Measurements from ENCODE around the gene CNTNAP2.

CNTNAP2 gene

DNA sequence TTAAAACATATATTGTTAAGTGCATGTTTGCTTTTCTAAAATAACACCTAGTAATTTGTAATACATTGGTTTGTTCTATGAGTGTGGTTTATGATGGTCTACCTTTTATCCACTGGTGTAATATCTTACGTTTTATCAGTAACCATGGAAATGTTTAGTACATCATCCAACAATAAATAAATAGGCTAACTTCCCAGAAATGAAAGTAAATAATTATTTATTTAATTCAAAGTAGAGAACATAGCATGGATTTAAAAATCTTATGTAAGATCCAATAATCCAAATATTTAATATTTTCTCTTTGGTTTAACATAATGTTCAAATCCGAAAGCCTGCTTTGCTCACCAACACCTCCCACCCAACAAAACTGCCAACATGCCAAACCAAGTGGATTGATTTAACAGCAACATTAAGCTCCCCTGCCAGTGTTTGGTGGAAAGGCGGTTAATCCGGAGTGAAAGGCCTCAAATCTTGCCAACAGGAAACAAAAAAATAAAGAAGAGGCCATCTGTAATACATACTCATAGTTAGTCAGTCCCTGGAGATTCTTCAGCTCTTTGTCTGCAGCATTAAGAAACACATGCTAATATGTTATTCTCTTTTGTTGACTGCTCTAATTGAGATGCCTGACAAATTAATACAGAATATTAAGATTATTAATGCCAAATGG, 897.8 kb downstream of the CNTNAP2 start:
- no peak overlapping the region for H3K4me3 ChIP-seq (ENCODE audit: low read length in 2 of 2)
- no peaks in the 10 kb centered on the region for H3K27me3 ChIP-seq (ENCODE audit: control insufficient read depth in 2 of 2, insufficient read depth in 2 of 2, low read length in 2 of 2)
- H3K9ac ChIP-seq (ENCODE audit: low read depth in 1 of 2, low read length in 2 of 2): no peak overlapping the region
- peaks cover 0 to 2% of the 10 kb centered on the region in 2 donors for H3K9me3 ChIP-seq (ENCODE audit: control insufficient read depth in 2 of 2, low read length in 2 of 2)
- H3K27ac ChIP-seq (ENCODE audit: low read depth in 2 of 2, low read length in 2 of 2): no peak overlapping the region
- H3K4me1 ChIP-seq (ENCODE audit: control insufficient read depth in 2 of 2, insufficient read depth in 2 of 2, low read length in 2 of 2): no peaks in the 10 kb centered on the region
- H3K36me3 ChIP-seq (ENCODE audit: control insufficient read depth in 2 of 2, insufficient read depth in 2 of 2, low read length in 2 of 2): no peaks in the 10 kb centered on the region

DNA sequence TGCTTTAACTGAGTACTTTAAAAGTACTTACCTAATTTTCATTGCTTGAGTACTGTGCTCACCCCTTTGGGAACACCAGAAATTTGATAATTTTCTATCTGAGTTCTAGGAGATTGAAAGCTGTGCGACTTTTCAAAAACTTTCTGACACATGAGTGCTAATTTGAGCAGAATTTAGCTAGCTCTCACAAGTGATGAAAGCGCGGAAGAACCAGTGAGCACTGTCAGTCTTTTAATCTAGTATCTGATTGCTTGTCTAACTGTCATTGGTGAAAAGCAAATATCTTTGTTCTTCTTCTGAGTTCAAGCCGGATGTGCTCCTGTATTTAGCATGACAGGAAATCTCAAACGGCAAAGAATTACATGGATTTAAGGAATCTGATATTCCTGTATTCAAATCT, 899.4 kb downstream of the CNTNAP2 start:
- Histone ChIP-seq H3K36me3 (ENCODE audit: control insufficient read depth in 2 of 2, insufficient read depth in 2 of 2, low read length in 2 of 2) (no peaks in the 10 kb centered on the region), H3K4me3 (ENCODE audit: low read length in 2 of 2) (no peak overlapping the region), H3K27me3 (ENCODE audit: control insufficient read depth in 2 of 2, insufficient read depth in 2 of 2, low read length in 2 of 2) (no peaks in the 10 kb centered on the region), H3K4me1 (ENCODE audit: control insufficient read depth in 2 of 2, insufficient read depth in 2 of 2, low read length in 2 of 2) (no peaks in the 10 kb centered on the region), H3K9ac (ENCODE audit: low read depth in 1 of 2, low read length in 2 of 2) (no peak overlapping the region), H3K27ac (ENCODE audit: low read depth in 2 of 2, low read length in 2 of 2) (no peak overlapping the region), H3K9me3 (ENCODE audit: control insufficient read depth in 2 of 2, low read length in 2 of 2) (no peaks in the 10 kb centered on the region)

DNA sequence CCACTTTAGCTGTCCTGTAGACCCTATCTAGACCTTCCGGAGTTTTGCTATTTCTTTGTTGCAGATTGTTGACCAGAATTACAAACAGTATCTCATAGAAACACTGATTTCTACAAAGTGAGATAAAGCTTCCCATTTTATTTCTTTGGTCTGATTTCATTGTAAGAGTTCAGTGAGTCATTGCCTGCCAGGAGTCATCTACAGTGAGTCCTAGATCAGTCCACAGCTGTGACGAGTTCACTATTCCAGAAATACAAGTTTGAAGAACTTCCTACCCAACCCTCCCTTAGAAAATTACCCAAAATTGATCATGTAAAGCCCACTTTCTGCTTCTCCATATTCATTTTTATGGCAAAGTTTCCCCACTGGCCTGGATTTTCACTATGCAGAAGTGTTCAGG, 905.5 kb downstream of the CNTNAP2 start:
- H3K36me3 ChIP-seq (ENCODE audit: control insufficient read depth in 2 of 2, insufficient read depth in 2 of 2, low read length in 2 of 2): no peaks in the 10 kb centered on the region
- no peaks in the 10 kb centered on the region for H3K27me3 ChIP-seq (ENCODE audit: control insufficient read depth in 2 of 2, insufficient read depth in 2 of 2, low read length in 2 of 2)

DNA sequence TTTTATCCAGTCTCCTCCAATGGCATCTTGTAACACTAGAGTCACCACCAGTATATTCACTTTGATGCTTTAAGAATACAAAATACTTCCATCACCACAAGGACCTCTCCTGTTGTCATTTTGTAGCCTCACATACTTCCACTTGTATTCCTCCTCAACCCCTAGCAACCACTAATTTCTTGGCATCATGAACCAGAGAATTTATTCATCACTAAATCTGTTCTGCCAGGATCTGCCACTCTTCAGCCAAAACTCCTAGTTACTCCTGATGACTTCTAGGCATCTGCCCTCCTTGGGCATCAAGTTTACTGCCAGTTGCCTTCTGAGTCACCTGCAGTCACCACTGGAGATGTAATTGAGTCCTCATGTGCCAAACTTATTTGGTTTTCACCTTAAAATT, 906.8 kb downstream of the CNTNAP2 start:
- H3K9me3 ChIP-seq (ENCODE audit: control insufficient read depth in 2 of 2, low read length in 2 of 2): no peaks in the 10 kb centered on the region
- no peaks in the 10 kb centered on the region for H3K4me1 ChIP-seq (ENCODE audit: control insufficient read depth in 2 of 2, insufficient read depth in 2 of 2, low read length in 2 of 2)
- no peaks in the 10 kb centered on the region for H3K36me3 ChIP-seq (ENCODE audit: control insufficient read depth in 2 of 2, insufficient read depth in 2 of 2, low read length in 2 of 2)
- H3K27me3 ChIP-seq (ENCODE audit: control insufficient read depth in 2 of 2, insufficient read depth in 2 of 2, low read length in 2 of 2): no peaks in the 10 kb centered on the region
- H3K27ac ChIP-seq (ENCODE audit: low read depth in 2 of 2, low read length in 2 of 2): no peak overlapping the region
- H3K4me3 ChIP-seq (ENCODE audit: low read length in 2 of 2): no peak overlapping the region
- no peak overlapping the region for H3K9ac ChIP-seq (ENCODE audit: low read depth in 1 of 2, low read length in 2 of 2)

More for the DNA sequence above, 905.5 kb downstream of the CNTNAP2 start:
- H3K9ac ChIP-seq (ENCODE audit: low read depth in 1 of 2, low read length in 2 of 2): no peak overlapping the region
- H3K27ac ChIP-seq (ENCODE audit: low read depth in 2 of 2, low read length in 2 of 2): no peak overlapping the region
- H3K4me1 ChIP-seq (ENCODE audit: control insufficient read depth in 2 of 2, insufficient read depth in 2 of 2, low read length in 2 of 2): no peaks in the 10 kb centered on the region
- H3K9me3 ChIP-seq (ENCODE audit: control insufficient read depth in 2 of 2, low read length in 2 of 2): no peaks in the 10 kb centered on the region
- H3K4me3 ChIP-seq (ENCODE audit: low read length in 2 of 2): no peak overlapping the region

DNA sequence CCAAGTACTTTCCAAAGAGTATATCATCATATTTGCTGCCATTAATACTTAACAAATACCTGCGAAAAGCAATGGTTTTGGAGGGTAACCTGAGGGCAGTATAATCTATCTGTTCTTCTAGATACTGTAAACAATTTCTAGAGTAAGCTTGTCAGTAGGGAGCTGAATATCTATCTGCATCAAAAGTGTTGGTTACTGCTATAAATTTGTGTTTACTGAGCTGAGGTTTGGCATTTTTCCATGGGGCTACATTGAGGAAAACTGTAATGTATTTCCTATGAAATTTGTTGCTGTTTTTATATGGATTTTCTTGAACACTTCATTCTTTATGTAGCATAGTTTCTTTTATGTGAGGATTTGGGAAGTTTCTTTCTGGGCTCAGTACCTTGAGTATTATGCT, 913.4 kb downstream of the CNTNAP2 start:
- no peaks in the 10 kb centered on the region for H3K4me1 ChIP-seq (ENCODE audit: control insufficient read depth in 2 of 2, insufficient read depth in 2 of 2, low read length in 2 of 2)
- H3K9ac ChIP-seq (ENCODE audit: low read depth in 1 of 2, low read length in 2 of 2): no peak overlapping the region
- no peak overlapping the region for H3K4me3 ChIP-seq (ENCODE audit: low read length in 2 of 2)
- no peaks in the 10 kb centered on the region for H3K9me3 ChIP-seq (ENCODE audit: control insufficient read depth in 2 of 2, low read length in 2 of 2)
- H3K27me3 ChIP-seq (ENCODE audit: control insufficient read depth in 2 of 2, insufficient read depth in 2 of 2, low read length in 2 of 2): no peaks in the 10 kb centered on the region
- no peaks in the 10 kb centered on the region for H3K36me3 ChIP-seq (ENCODE audit: control insufficient read depth in 2 of 2, insufficient read depth in 2 of 2, low read length in 2 of 2)
- H3K27ac ChIP-seq (ENCODE audit: low read depth in 2 of 2, low read length in 2 of 2): no peak overlapping the region

DNA sequence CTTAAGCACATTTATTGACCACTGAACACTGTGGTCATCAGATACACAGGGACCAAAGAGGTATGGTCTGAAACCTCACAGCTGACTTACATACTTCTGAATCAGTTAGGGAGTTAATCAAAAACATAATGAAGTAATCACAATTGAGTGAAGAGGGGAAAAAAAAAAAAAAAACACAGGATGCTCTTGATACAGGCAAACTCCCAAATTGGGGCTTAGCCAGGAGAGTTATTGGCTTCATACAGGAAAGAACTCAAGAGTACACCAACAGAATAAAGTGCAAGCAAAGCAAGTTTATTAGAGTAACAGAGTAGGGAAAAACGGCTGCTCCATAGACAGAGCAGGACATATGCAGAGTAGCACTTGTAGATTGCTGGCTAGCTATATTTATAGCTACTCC, 917.0 kb downstream of the CNTNAP2 start:
- Histone ChIP-seq H3K4me1 (ENCODE audit: control insufficient read depth in 2 of 2, insufficient read depth in 2 of 2, low read length in 2 of 2) (no peaks in the 10 kb centered on the region), H3K27ac (ENCODE audit: low read depth in 2 of 2, low read length in 2 of 2) (no peak overlapping the region), H3K4me3 (ENCODE audit: low read length in 2 of 2) (no peak overlapping the region), H3K9ac (ENCODE audit: low read depth in 1 of 2, low read length in 2 of 2) (no peak overlapping the region), H3K36me3 (ENCODE audit: control insufficient read depth in 2 of 2, insufficient read depth in 2 of 2, low read length in 2 of 2) (no peaks in the 10 kb centered on the region), H3K9me3 (ENCODE audit: control insufficient read depth in 2 of 2, low read length in 2 of 2) (no peaks in the 10 kb centered on the region), H3K27me3 (ENCODE audit: control insufficient read depth in 2 of 2, insufficient read depth in 2 of 2, low read length in 2 of 2) (no peaks in the 10 kb centered on the region)

DNA sequence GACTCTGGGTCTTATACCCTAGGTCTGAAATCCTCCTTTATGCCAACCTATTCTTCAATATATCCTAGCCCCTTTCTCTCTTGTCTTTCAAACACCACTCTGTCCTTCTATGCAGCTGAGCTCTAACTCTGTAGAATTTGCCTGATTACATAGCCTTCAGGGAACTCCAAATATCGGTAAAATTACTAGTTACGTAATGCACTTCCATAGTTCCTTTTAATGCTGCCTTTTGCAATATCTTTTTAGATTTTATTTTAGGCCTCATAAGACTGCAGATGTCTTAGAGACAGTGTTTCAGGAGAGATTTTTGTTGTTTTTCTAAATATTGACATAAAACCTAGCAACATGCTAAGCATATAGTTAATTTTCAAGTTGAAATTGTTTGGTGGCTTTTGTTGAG, 924.8 kb downstream of the CNTNAP2 start:
- no peak overlapping the region for H3K9ac ChIP-seq (ENCODE audit: low read depth in 1 of 2, low read length in 2 of 2)
- no peaks in the 10 kb centered on the region for H3K4me1 ChIP-seq (ENCODE audit: control insufficient read depth in 2 of 2, insufficient read depth in 2 of 2, low read length in 2 of 2)
- H3K27me3 ChIP-seq (ENCODE audit: control insufficient read depth in 2 of 2, insufficient read depth in 2 of 2, low read length in 2 of 2): no peaks in the 10 kb centered on the region

DNA sequence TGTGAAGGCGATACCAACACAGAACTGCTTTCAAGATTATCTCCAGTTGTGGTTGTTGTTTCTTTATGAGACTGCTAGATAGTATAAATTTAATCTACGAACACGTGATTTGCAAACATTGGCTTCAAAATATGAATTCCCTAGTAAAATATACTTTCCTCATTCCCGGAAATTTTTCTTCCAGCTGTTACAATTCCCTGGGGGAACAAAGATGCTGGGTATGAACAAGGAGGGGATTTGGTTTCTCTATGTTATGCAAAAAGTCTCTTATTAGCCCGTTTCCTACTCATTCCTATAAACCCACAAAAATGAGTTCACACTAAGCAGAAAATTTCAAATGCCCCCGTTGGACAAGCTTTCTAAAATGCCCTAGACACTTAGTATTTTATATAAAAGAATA, 928.3 kb downstream of the CNTNAP2 start:
- Histone ChIP-seq H3K27me3 (ENCODE audit: control insufficient read depth in 2 of 2, insufficient read depth in 2 of 2, low read length in 2 of 2) (no peaks in the 10 kb centered on the region), H3K4me1 (ENCODE audit: control insufficient read depth in 2 of 2, insufficient read depth in 2 of 2, low read length in 2 of 2) (no peaks in the 10 kb centered on the region), H3K9ac (ENCODE audit: low read depth in 1 of 2, low read length in 2 of 2) (no peak overlapping the region), H3K9me3 (ENCODE audit: control insufficient read depth in 2 of 2, low read length in 2 of 2) (peaks cover 0 to 2% of the 10 kb centered on the region in 2 donors), H3K36me3 (ENCODE audit: control insufficient read depth in 2 of 2, insufficient read depth in 2 of 2, low read length in 2 of 2) (no peaks in the 10 kb centered on the region), H3K4me3 (ENCODE audit: low read length in 2 of 2) (no peak overlapping the region), H3K27ac (ENCODE audit: low read depth in 2 of 2, low read length in 2 of 2) (no peak overlapping the region)

More for the DNA sequence above, 924.8 kb downstream of the CNTNAP2 start:
- Histone ChIP-seq H3K9me3 (ENCODE audit: control insufficient read depth in 2 of 2, low read length in 2 of 2) (peaks cover 0 to 2% of the 10 kb centered on the region in 2 donors), H3K27ac (ENCODE audit: low read depth in 2 of 2, low read length in 2 of 2) (no peak overlapping the region), H3K4me3 (ENCODE audit: low read length in 2 of 2) (no peak overlapping the region), H3K36me3 (ENCODE audit: control insufficient read depth in 2 of 2, insufficient read depth in 2 of 2, low read length in 2 of 2) (no peaks in the 10 kb centered on the region)

DNA sequence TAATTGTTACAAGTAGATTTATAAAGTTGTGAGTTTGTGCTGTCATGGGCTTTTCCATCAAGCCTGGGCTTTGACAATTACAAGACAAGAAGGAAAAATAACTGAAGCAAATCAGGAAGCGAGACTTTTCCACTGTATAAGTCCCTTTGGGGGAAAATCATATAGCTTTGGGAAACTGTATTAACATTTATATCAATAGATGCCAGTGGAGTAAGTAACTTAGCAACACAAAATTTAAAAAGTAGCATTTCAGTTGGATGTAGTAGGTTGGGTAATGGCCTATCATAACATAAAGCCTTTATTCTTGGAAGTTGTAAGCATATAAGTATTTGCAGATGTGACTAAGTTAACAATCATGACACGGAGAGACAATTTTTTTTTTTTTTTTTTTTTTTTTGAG, 931.1 kb downstream of the CNTNAP2 start:
- H3K9ac ChIP-seq (ENCODE audit: low read depth in 1 of 2, low read length in 2 of 2): no peak overlapping the region
- H3K36me3 ChIP-seq (ENCODE audit: control insufficient read depth in 2 of 2, insufficient read depth in 2 of 2, low read length in 2 of 2): no peaks in the 10 kb centered on the region
- H3K4me3 ChIP-seq (ENCODE audit: low read length in 2 of 2): no peak overlapping the region
- H3K9me3 ChIP-seq (ENCODE audit: control insufficient read depth in 2 of 2, low read length in 2 of 2): peaks cover 0 to 2% of the 10 kb centered on the region in 2 donors
- H3K27me3 ChIP-seq (ENCODE audit: control insufficient read depth in 2 of 2, insufficient read depth in 2 of 2, low read length in 2 of 2): no peaks in the 10 kb centered on the region
- no peaks in the 10 kb centered on the region for H3K4me1 ChIP-seq (ENCODE audit: control insufficient read depth in 2 of 2, insufficient read depth in 2 of 2, low read length in 2 of 2)
- H3K27ac ChIP-seq (ENCODE audit: low read depth in 2 of 2, low read length in 2 of 2): no peak overlapping the region

DNA sequence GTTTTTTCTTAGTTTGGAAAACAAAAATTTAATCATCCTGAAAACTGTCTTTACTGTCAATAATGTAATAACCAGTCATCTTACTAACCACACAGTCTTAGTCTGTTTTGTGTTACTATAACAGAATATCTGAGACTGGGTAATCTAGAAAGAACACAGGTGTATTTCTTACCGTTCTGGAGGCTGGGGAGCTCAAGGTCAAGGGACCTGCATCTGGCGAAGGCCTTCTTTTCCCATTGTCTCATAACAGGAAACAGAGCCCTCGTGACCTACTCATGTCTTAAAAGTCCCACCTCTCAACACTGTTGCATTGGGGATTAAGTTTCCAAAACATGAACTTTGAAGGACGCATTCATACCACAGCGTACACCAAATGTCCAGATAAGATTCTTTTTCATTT, 932.3 kb downstream of the CNTNAP2 start:
- Histone ChIP-seq H3K9me3 (ENCODE audit: control insufficient read depth in 2 of 2, low read length in 2 of 2) (peaks cover 0 to 2% of the 10 kb centered on the region in 2 donors), H3K27me3 (ENCODE audit: control insufficient read depth in 2 of 2, insufficient read depth in 2 of 2, low read length in 2 of 2) (no peaks in the 10 kb centered on the region), H3K4me3 (ENCODE audit: low read length in 2 of 2) (no peak overlapping the region), H3K36me3 (ENCODE audit: control insufficient read depth in 2 of 2, insufficient read depth in 2 of 2, low read length in 2 of 2) (no peaks in the 10 kb centered on the region), H3K9ac (ENCODE audit: low read depth in 1 of 2, low read length in 2 of 2) (no peak overlapping the region), H3K27ac (ENCODE audit: low read depth in 2 of 2, low read length in 2 of 2) (no peak overlapping the region), H3K4me1 (ENCODE audit: control insufficient read depth in 2 of 2, insufficient read depth in 2 of 2, low read length in 2 of 2) (no peaks in the 10 kb centered on the region)

DNA sequence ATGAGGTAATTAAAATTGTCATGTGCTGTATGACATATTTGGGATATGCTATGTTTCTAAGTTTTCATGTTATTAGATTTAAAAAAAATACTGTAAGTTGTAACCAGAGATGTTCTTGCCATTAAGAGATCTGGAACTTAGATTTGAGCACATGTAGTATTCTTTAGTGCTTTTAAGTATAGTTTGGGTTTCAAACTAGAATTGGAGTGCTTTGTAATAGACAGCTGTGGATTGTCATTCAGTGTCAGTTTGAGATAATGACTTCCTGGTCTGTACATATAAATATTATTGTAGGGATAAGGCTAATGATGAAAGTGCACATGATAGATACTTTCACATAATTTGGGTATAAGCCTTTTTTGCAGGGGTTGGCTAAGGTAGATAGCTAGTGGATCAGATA, 936.2 kb downstream of the CNTNAP2 start:
- no peak overlapping the region for H3K27ac ChIP-seq (ENCODE audit: low read depth in 2 of 2, low read length in 2 of 2)
- no peaks in the 10 kb centered on the region for H3K27me3 ChIP-seq (ENCODE audit: control insufficient read depth in 2 of 2, insufficient read depth in 2 of 2, low read length in 2 of 2)
- no peaks in the 10 kb centered on the region for H3K9me3 ChIP-seq (ENCODE audit: control insufficient read depth in 2 of 2, low read length in 2 of 2)
- H3K4me3 ChIP-seq (ENCODE audit: low read length in 2 of 2): no peak overlapping the region
- no peak overlapping the region for H3K9ac ChIP-seq (ENCODE audit: low read depth in 1 of 2, low read length in 2 of 2)
- no peaks in the 10 kb centered on the region for H3K36me3 ChIP-seq (ENCODE audit: control insufficient read depth in 2 of 2, insufficient read depth in 2 of 2, low read length in 2 of 2)
- no peaks in the 10 kb centered on the region for H3K4me1 ChIP-seq (ENCODE audit: control insufficient read depth in 2 of 2, insufficient read depth in 2 of 2, low read length in 2 of 2)
